HG03565 (cell line): Measurements from ENCODE around the gene SOWAHA.
A peak's percentile ranks its signal among the peaks of the same experiment; 100 is the strongest.
"Not testable (repeated sequence)": the region's sequence is repeated elsewhere in the genome, so short reads cannot be mapped to it uniquely, and the experiment has no call there.

Experiments
- ATAC-seq: cut with Tn5 transposase; IDR thresholded peaks from one replicate; pipeline ENCODE4 v1.9.1; 2021; ENCODE audit warnings: mild to moderate bottlenecking, moderate library complexity; ENCODE audit not compliant: unreplicated experiment

SOWAHA gene

DNA sequence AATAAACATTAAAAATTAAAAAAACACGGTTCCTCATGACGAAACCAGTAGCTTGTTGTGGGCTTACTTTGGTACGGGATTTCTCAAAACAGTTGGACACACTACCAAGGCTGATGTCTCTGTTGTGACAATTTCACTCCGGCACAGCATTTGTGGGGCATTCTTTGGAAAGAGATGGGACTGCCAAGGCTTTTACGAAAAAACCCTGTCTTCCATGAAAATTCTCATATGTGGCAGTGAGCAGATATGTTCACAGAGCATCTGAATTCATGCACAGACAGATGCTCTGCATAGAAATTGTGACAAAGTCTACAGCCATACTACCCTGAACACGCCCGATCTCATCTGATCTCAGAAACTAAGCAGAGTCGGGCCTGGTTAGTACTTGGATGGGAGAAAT, 35.2 kb downstream of the SOWAHA start:
- ATAC-seq = no peak

DNA sequence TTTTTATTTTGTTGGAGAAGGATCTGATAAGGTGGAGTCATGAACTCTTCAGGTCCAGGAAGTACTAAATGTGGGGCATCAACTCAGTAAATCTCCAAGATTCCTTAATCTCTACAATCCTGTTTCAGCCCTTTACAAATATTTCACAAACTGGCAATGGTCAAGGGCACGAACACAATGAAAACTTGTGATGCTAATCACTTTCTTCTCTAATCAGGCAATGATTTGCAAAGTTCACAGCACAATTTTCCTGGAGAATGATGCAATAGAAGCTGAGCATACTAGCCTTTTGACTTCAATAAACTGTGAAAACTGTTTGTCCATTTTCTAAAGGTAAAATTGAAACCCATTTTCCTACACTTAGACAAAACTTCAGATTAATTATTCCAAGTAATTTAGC, 36.2 kb downstream of the SOWAHA start:
- no peak for ATAC-seq

DNA sequence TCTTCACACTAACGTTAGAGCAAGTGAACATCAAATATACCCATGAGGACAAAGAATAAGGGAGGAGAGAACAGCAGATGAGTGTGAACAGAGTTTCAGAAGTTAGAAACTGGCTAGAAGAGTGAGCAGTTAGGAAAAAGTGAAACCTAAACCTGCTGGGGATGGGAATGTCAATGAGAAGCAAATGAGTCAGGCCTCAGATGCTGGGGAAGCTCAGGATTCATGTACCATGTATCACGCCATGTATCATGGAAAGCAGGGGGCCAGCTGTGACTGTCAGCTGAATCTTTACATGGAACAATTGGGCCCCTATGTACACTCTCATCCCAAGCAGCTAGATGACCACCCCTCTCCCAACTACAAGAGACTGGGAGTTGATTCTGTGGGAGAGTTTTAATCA, 37.0 kb downstream of the SOWAHA start:
- ATAC-seq = no peak

- ATAC-seq = no peak
Observed at GRCh38 chr5:132853323-132853722, 40.2 kb downstream of the SOWAHA start.

GRCh38 chr5:132853790-132854189, 40.7 kb downstream of the SOWAHA start:
- no peak for ATAC-seq

- ATAC-seq = no peak
Observed at GRCh38 chr5:132854301-132854700, 41.2 kb downstream of the SOWAHA start.

- not testable (repeated sequence) for ATAC-seq
Observed at GRCh38 chr5:132854992-132855391, 41.9 kb downstream of the SOWAHA start.

DNA sequence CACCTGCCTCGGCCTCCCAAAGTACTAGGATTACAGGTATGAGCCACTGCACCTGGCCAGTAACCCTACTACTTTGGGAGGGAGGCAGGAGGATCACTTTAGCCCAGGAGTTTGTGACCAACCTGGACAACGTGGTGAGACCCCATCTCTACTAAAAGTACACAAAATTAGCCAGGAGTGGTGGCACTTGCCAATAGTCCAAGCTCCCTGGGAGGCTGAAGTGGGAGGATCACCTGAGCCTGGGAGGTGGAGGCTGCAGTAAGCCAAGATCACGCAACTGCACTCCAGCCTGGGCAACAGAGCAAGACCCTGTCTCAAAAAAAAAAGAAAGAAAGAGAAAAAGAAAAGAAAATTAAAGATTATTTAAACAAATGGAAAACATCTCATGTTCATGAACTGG, 42.9 kb downstream of the SOWAHA start:
- no peak for ATAC-seq

DNA sequence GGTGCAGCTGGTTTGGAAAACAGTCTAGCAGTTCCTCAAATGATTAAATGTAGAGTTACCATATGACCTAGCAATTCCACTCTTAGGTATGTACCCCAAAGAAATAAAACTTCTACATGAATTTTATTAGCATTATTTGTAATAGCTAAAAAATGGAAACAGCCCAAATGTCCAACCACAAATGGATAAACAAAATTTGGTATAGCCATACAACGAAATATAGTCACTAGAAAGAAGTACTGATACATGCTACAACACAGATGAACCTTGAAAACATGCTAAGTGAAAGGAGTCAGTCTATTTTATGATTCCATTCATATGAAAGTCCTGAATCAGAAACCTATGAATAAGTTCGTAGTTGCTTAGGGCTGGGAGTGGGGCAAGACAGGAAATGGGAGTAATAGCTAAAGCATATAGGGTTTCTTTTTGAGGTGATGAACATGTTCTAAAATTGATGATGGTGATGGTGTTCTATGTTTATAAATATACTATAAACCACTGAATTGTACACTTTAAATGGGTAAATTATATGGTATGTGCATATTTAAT, 46.9 kb downstream of the SOWAHA start:
- ATAC-seq = no peak

DNA sequence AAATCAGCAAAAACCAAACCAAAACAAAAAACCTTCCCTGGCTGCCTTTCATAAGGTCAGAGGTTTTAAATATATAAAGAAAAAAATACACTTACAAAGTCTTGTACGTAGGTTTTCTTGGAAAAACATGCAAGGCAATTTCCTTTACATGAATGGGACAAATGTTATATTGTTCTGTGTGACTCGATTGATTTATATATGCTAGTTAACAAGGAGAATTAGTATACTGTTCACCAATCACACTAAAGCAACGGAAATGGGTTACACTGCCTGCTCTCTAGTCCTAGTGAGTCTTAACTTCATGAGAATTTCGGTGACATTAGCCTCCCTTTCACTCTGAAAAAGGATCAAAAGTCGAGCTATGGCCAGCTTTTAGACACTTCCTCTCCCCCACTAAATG, 47.6 kb downstream of the SOWAHA start:
- no peak for ATAC-seq

- peak; percentile 2 for ATAC-seq
Observed at GRCh38 chr5:132865668-132866341, 52.7 kb downstream of the SOWAHA start.
